ENCODE results near the gene ANGPTL2. TPM values are rescaled to one million over a fixed set of nuclear protein-coding genes. Genes with fewer than 3 reads are reported as not detected.

The ANGPTL2 gene
- total RNA-seq, 4 donors from 2014 or later: 9.1 to 48.3 (median 12.1) TPM

- H3K27ac ChIP-seq: no peak overlapping the region
- ATAC-seq (no peak), DNase-seq (no peak)
- no peaks in the 10 kb centered on the region for H3K9me3 ChIP-seq
- no peaks in the 10 kb centered on the region for H3K27me3 ChIP-seq
- TF ChIP-seq CTCF (IDR thresholded peaks at IDR 0.05 in 4 of 5, conservative IDR thresholded peaks at IDR 0.05 in 1 of 5) (no peak), POLR2A (IDR thresholded peaks at IDR 0.05) (no peak)
- intact Hi-C loops (cut with DNase I; ENCODE audit: low total_unique reads): no loop called here
- H3K4me1 ChIP-seq: peaks cover 22 to 43% of the 10 kb centered on the region in 2 donors
- H3K36me3 ChIP-seq: no peaks in the 10 kb centered on the region
- H3K4me3 ChIP-seq: no peak overlapping the region
- in situ Hi-C loops (cut with MboI; ENCODE audit: low sequenced_read_pairs in 4 of 4): no loop called here
These were observed 16.5 kb downstream of the ANGPTL2 start for GRCh38 chr9:127105805-127106465.

GRCh38 chr9:127104581-127105311 is 17.7 kb downstream of the ANGPTL2 start:
- Histone ChIP-seq H3K27me3 (no peaks in the 10 kb centered on the region), H3K27ac (peak overlapping the region in 3 of 4 donors; percentile 12 to 24 (median 15)), H3K4me3 (no peak overlapping the region), H3K4me1 (peaks cover 17 to 43% of the 10 kb centered on the region in 2 donors), H3K9me3 (no peaks in the 10 kb centered on the region), H3K36me3 (no peaks in the 10 kb centered on the region)
- in situ Hi-C loops (cut with MboI; ENCODE audit: low sequenced_read_pairs in 4 of 4) (no loop called here), intact Hi-C loops (cut with DNase I; ENCODE audit: low total_unique reads) (loop anchor here (5.0 kb wide), 1 partner anchor 93 kb away; no protein-coding TSS in a partner anchor)
- no peak for DNase-seq
- peak in 1 of 2 donors; percentile 4 for ATAC-seq
- TF ChIP-seq CTCF (IDR thresholded peaks at IDR 0.05 in 4 of 5, conservative IDR thresholded peaks at IDR 0.05 in 1 of 5) (no peak), POLR2A (IDR thresholded peaks at IDR 0.05) (no peak)

- intact Hi-C loops (cut with DNase I; ENCODE audit: low total_unique reads) (loop anchor here (5.0 kb wide), 1 partner anchor 95 kb away; no protein-coding TSS in a partner anchor), in situ Hi-C loops (cut with MboI; ENCODE audit: low sequenced_read_pairs in 4 of 4) (no loop called here)
- H3K4me3 ChIP-seq: no peak overlapping the region
- H3K36me3 ChIP-seq: no peaks in the 10 kb centered on the region
- DNase-seq: no peak
- TF ChIP-seq CTCF (IDR thresholded peaks at IDR 0.05 in 4 of 5, conservative IDR thresholded peaks at IDR 0.05 in 1 of 5) (no peak), POLR2A (IDR thresholded peaks at IDR 0.05) (no peak)
- no peak overlapping the region for H3K27ac ChIP-seq
- ATAC-seq: no peak
- no peaks in the 10 kb centered on the region for H3K9me3 ChIP-seq
- peaks cover 5 to 25% of the 10 kb centered on the region in 2 donors for H3K4me1 ChIP-seq
- H3K27me3 ChIP-seq: no peaks in the 10 kb centered on the region
These were observed 19.6 kb downstream of the ANGPTL2 start for GRCh38 chr9:127102788-127103187.

- TF ChIP-seq POLR2A (IDR thresholded peaks at IDR 0.05): no peak
- no peak for TF ChIP-seq CTCF (IDR thresholded peaks at IDR 0.05 in 4 of 5, conservative IDR thresholded peaks at IDR 0.05 in 1 of 5)
- H3K27ac ChIP-seq: no peak overlapping the region
- in situ Hi-C loops (cut with MboI; ENCODE audit: low sequenced_read_pairs in 4 of 4): no loop called here
These were observed 20.3 kb downstream of the ANGPTL2 start for GRCh38 chr9:127102176-127102575.

More at GRCh38 chr9:127102176-127102575, 20.3 kb downstream of the ANGPTL2 start:
- Histone ChIP-seq H3K4me3 (no peak overlapping the region), H3K4me1 (peaks cover 0 to 19% of the 10 kb centered on the region in 2 donors), H3K36me3 (no peaks in the 10 kb centered on the region), H3K9me3 (no peaks in the 10 kb centered on the region), H3K27me3 (no peaks in the 10 kb centered on the region)
- intact Hi-C loops (cut with DNase I; ENCODE audit: low total_unique reads): loop anchor here (5.0 kb wide), 1 partner anchor 95 kb away; no protein-coding TSS in a partner anchor
- no peak for ATAC-seq
- no peak for DNase-seq

Data from gastrocnemius medialis (tissue), 4 donors.